Transverse colon (tissue), 4 donors: ENCODE measurements around the gene TECPR2.

Experiments
- POLR2A ChIP-seq: fragments of 450-650 bp; IDR thresholded peaks from one replicate; pipeline ENCODE4 v1.6.1; 2016; ENCODE audit warnings: antibody characterized with exemption, mild to moderate bottlenecking, moderate library complexity
- POLR2AphosphoS5 ChIP-seq, 3 donors: sonication (generic); formaldehyde crosslinking; IDR thresholded peaks; one replicate each; pipeline ENCODE4 v1.6.1; 2016; ENCODE audit warnings: antibody characterized with exemption in 3 of 3
- TF ChIP-seq, protein P1 (sequence below), 5 experiments: fragments of 200-600 bp in 3 of 5; fragments of 450-650 bp in 2 of 5; sonication (generic) in 3 of 5; IDR thresholded peaks; 1 replicate in 2 of 5; 2 replicates in 3 of 5; pipeline ENCODE4 v1.5.1; 2016 to 2017; ENCODE audit warnings: antibody characterized with exemption in 5 of 5, inconsistent platforms in 3 of 5, mild to moderate bottlenecking in 2 of 5, moderate library complexity in 1 of 5

DNA sequence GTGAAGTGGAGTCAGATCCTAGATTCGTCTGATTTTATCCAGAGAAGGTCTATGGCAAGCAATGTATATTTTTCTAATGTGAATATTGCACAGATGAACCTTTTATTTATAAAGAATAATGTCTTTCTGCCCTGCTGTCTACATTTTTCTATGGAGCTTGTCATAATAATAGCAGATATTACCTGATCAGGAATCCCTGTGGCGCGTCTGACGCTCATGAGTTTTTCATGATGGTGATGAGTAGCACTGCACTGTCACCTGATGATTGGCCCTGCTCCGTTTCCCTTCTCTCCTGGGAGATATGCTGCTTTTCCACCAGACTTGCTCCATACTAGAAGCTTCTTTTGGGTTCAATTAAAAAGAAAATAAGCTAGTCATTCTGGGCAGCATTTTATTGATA lies 20.5 kb upstream of the TECPR2 start:
- TF ChIP-seq POLR2A (no peak), POLR2AphosphoS5 (IDR thresholded peaks at IDR 0.05) (no peak)
- TF ChIP-seq, protein P1, sequence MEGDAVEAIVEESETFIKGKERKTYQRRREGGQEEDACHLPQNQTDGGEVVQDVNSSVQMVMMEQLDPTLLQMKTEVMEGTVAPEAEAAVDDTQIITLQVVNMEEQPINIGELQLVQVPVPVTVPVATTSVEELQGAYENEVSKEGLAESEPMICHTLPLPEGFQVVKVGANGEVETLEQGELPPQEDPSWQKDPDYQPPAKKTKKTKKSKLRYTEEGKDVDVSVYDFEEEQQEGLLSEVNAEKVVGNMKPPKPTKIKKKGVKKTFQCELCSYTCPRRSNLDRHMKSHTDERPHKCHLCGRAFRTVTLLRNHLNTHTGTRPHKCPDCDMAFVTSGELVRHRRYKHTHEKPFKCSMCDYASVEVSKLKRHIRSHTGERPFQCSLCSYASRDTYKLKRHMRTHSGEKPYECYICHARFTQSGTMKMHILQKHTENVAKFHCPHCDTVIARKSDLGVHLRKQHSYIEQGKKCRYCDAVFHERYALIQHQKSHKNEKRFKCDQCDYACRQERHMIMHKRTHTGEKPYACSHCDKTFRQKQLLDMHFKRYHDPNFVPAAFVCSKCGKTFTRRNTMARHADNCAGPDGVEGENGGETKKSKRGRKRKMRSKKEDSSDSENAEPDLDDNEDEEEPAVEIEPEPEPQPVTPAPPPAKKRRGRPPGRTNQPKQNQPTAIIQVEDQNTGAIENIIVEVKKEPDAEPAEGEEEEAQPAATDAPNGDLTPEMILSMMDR (IDR thresholded peaks at IDR 0.05): no peak
